Heart left ventricle (tissue), 13 donors: ENCODE data around the gene NLRC3.

Experiments used
- POLR2A ChIP-seq, 2 donors: fragments of 450-650 bp; IDR thresholded peaks; one replicate each; pipeline ENCODE4 v1.6.1; 2017; ENCODE audit warnings: antibody characterized with exemption in 2 of 2, mild to moderate bottlenecking in 2 of 2, moderate library complexity in 2 of 2
- TF ChIP-seq, protein P1 (sequence below), 12 donors: fragments of 200-600 bp; sonication (generic) in 4 of 12; IDR thresholded peaks; one replicate each; pipeline versions ENCODE4 v1.5.0 to v1.8.0; 2018 to 2022; ENCODE audit warnings: antibody characterized with exemption in 12 of 12, mild to moderate bottlenecking in 5 of 12
- donor health status: ischemic (EF 13 %, LVEDD 7.1; RV severe dilation, severe dysfunction).
- donor health status: DM: no; HTN: yes; CAD: no.
- donor health status: DM: no; HTN: no; CAD: no.
- donor health status: ischemic (EF 25% LVEDD 6.9; RV normal size, moderate dysfunction).
- donor health status: ischemic (EF 25% LVEDD 5.7; RV mildly dilated, moderate dysfunction).
- donor health status: ischemic (EF 35%, LVEDD 5.7; RV mildly dilated, moderate dysfunction).
- donor health status: nonischemic (EF 11% LVEDD 7.7; RV severe dilation, severe dysfunction).
- donor health status: DM: yes; HTN: yes; CAD: no.
- donor health status: PGD.
- donor health status: ischemic (EF 29% LVEDD 5.4; RV normal size, mild dysfunction).
- donor health status: nonischemic (EF 23%, LVEDD 6.1; RV moderate dilation, normal function).

DNA sequence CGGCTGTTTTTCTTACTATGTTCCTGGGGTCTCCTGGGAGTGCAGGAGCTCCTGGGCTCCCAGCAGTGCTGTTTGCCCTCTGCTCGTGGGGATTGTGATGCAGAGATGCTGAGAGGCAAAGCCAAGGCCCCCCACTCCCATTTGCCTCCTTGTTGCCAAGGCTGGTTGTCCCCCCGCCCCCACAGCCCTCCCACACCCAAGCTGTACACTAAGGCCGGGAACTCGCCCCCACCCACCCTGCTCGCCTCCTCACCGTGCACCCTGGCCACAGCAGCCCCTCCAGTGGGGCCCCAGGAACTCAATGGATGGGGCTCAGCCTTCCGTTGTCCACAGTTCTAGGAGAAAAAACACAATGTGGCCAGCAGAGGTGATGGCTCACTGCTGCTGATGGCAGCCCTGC, 10.2 kb downstream of the NLRC3 start:
- TF ChIP-seq, protein P1, sequence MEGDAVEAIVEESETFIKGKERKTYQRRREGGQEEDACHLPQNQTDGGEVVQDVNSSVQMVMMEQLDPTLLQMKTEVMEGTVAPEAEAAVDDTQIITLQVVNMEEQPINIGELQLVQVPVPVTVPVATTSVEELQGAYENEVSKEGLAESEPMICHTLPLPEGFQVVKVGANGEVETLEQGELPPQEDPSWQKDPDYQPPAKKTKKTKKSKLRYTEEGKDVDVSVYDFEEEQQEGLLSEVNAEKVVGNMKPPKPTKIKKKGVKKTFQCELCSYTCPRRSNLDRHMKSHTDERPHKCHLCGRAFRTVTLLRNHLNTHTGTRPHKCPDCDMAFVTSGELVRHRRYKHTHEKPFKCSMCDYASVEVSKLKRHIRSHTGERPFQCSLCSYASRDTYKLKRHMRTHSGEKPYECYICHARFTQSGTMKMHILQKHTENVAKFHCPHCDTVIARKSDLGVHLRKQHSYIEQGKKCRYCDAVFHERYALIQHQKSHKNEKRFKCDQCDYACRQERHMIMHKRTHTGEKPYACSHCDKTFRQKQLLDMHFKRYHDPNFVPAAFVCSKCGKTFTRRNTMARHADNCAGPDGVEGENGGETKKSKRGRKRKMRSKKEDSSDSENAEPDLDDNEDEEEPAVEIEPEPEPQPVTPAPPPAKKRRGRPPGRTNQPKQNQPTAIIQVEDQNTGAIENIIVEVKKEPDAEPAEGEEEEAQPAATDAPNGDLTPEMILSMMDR (IDR thresholded peaks at IDR 0.05): no peak
- TF ChIP-seq POLR2A (IDR thresholded peaks at IDR 0.05): no peak
